Fibroblast of pulmonary artery (primary cell): ENCODE data around the gene GTSE1.

Experiments
- DNase-seq: peaks from one replicate; pipeline ENCODE4 v3.0.0-alpha.2; 2010; ENCODE audit warnings: low read depth
- H3K4me3 ChIP-seq: replicated peaks from 2 replicates; pipeline ENCODE4 v1.5.1; 2011; ENCODE audit warnings: low read depth, mild to moderate bottlenecking, control low read depth, low read length, moderate library complexity
- TF ChIP-seq, protein P1 (sequence below): IDR thresholded peaks from 2 replicates; pipeline ENCODE4 v1.5.1; 2011; ENCODE audit warnings: mild to moderate bottlenecking, control low read depth, low read length, inconsistent platforms; ENCODE audit errors: missing control alignments

The GTSE1 gene

DNA sequence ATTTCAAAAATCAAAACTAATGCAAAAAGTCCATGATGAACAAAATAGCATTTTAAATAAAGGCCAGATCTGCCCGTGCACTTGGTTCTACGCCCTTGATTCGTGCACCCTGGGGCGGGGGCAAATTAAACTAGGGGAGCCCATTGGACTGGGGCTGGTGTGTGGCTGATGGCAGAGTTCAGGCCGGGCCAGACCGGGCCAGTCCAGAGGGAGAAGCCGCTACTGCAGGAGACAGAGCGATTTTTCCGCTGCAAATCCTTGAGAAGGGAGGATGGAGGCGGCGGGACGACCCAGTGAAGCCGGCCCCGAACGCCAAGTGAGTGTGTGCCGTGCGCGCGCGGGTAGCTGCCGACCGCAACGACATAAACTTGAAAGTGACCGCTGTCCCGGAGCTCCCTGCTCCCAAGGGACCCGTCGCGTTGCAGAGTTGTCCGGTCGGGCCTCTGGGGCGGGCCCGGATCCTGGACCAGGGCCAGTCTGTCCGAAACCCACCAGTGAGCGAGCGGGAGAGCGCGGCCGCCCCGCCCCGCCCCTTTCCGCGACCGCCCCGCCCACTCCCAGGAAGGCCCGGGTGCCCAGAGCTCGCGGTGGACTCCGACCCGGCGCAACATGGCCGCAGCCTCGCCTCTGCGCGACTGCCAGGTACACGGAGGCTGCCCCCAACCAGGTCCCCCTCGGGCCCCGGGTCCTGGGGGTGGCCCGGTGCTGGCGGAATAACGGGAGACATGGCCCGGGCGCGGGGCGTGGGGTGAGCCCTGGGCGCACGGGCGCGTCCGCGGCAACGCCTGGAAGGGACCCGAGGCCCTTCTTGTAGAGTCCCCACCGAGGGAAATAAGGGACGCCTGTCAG lies 29.0 kb upstream of the GTSE1 start, which contains the start of gene TTC38:
TSS of gene TTC38 (plus strand) at position 578 of the 849 bp plus-strand sequence. CDS start at position 610, 32 bp downstream.
- peak; percentile 79 for DNase-seq
- peak within 1 kb of the TSS; percentile 85 for H3K4me3 ChIP-seq
- TF ChIP-seq, protein P1, sequence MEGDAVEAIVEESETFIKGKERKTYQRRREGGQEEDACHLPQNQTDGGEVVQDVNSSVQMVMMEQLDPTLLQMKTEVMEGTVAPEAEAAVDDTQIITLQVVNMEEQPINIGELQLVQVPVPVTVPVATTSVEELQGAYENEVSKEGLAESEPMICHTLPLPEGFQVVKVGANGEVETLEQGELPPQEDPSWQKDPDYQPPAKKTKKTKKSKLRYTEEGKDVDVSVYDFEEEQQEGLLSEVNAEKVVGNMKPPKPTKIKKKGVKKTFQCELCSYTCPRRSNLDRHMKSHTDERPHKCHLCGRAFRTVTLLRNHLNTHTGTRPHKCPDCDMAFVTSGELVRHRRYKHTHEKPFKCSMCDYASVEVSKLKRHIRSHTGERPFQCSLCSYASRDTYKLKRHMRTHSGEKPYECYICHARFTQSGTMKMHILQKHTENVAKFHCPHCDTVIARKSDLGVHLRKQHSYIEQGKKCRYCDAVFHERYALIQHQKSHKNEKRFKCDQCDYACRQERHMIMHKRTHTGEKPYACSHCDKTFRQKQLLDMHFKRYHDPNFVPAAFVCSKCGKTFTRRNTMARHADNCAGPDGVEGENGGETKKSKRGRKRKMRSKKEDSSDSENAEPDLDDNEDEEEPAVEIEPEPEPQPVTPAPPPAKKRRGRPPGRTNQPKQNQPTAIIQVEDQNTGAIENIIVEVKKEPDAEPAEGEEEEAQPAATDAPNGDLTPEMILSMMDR, result no peak

DNA sequence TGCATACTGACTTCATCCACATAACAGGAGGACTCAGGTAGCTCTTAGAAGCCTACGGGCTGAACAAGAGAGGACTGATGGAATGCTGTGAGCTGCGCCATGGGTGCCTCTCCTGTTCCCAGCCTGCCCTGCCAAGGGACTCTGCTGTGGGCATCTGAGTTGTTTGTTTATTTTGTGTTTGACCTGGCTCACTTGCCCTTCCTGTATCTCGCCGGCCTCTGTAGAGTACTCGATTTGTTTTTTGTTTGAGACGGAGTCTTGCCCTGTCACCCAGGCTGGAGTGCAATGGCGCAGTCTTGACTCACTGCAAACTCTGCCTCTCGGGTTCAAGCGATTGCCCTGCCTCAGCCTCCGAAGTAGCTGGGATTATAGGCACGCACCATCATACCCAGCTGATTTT lies 27.1 kb upstream of the GTSE1 start:
- no peak for DNase-seq
- TF ChIP-seq, protein P1, result no peak
- no peak overlapping the region for H3K4me3 ChIP-seq

DNA sequence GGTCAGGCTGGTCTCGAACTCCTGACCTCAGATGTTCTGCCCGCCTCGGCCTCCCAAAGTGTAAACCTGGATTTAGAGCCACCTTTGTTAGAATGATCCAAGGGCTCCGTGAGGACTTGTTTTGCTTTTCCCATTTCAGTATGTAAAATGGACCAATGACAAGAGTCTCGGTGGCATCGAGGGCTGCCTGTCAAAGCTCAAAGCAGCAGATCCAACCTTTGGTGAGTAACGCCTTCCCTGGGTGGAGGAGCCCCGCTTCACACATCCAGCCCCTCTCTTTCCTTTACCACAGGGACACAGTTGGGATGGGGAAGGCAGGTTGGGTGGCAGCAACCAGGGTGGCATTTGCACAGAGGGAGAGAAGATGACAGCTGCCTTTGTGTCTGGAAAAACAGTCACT lies 24.5 kb upstream of the GTSE1 start:
- no peak overlapping the region for H3K4me3 ChIP-seq
- no peak for DNase-seq
- TF ChIP-seq, protein P1, result no peak

DNA sequence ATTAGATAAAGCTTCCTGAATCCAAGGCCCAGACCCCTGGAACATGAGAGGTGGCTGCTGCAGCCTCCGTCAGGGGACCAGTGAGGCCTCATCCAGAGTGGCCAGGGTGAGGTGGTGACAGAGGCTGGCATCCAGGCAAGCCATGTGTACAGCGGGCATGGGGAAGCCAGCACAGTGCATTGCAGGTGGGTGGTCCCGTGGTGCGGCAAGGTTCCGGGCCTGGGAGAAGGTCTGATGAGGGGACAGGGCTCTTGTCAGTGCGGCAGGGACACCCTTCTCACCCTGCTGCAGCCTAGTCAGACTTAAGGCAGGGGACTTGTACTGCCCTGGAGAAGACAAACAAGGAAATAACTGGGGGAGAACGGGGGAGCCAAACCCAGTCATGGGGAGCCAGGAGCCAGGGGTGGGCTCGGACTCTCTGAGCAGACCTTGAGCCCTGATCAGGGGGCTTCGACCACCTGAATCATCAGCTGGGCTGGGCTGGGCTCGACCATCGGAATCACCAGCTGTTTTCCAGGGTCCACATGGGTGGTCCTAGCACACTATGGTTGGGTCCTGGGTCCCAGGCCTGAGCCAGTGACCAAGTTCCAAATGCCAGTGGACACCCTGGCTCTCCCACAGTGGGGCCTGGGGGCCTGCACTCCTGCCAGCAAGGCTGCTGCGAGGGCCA lies 23.8 kb upstream of the GTSE1 start:
- no peak for DNase-seq
- TF ChIP-seq, protein P1, result no peak
- no peak overlapping the region for H3K4me3 ChIP-seq

DNA sequence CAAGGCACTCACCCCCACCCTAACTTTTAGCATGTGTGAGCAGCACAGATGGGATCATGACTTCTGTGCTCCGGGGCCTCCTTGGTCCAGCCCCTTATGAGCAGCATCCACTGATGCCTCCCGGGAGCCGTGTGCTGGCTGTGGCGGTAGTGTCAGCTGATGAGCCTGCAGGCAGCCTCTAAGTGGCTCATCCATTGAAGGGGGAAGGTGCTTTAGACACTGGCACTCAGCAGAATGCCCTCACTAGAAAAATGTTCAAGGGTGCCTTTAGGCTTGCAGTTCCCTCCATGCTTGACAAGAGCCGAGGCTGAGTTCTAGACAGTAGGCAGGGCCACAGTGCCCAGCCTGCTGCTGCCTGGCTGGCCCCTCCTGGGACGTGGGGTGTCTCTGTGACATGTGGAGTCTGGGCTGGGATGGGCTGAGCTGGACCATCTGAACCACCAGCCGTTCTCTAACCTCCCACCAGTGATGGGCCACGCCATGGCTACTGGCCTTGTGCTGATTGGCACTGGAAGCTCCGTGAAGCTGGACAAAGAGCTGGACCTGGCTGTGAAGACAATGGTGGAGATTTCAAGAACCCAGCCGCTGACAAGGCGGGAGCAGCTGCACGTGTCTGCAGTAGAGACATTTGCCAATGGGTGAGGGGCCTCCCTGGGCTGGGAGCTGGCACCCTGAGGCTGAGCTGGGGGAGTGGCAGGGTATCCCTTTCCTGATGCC lies 23.1 kb upstream of the GTSE1 start:
- no peak overlapping the region for H3K4me3 ChIP-seq
- no peak for DNase-seq
- TF ChIP-seq, protein P1, result no peak

DNA sequence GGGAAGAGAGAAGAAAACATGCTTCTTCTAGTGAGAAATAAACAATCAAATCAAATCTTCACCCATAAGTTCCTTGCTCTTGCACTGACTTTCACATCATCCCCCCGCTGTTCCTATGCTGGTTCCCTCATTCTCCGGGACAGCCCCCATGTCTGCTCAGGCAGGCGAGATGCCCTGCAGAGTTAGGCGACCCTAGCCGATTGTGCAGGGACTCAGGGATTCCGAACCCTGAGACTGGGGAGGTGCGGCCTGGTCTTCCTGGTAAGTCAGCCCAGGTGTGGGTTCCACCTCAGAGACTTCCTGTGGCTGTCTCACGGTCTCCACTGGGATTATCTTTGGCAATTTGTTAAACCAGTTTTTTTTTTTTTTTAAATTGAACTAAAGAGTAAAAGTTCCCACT lies 22.3 kb upstream of the GTSE1 start:
- TF ChIP-seq, protein P1, result no peak
- no peak for DNase-seq

More for the DNA sequence above, 22.3 kb upstream of the GTSE1 start:
- no peak overlapping the region for H3K4me3 ChIP-seq
